ENCODE results near the gene TTC3.

TTC3 gene

DNA sequence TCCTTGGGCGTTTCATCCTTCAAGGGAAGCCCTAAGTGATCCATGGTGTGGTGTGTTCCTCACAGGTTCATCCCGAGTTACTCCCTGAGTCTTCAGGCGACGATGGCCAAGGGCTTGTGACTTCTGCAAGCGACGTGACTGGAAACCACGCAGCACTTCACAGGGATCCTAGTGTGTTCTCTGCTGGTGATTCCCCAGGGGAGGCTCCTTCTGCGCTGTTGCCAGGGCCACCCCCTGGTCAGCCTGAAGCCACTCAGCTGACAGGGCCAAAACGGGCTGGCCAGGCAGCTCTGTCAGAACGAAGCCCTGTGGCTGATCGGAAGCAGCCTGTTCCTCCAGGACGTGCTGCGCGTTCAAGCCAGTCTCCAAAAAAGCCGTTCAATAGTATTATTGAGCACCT is 122.6 kb downstream of the TTC3 start:
- H3K9me3 ChIP-seq (ENCODE audit: control insufficient read depth, insufficient read depth, low read depth, low read length), result no peaks in the 10 kb centered on the region
- H3K4me3 ChIP-seq (ENCODE audit: low read depth, low read length), result no peak overlapping the region
- peaks cover 34 to 85% of the 10 kb centered on the region in 2 experiments for H3K36me3 ChIP-seq (ENCODE audit: control insufficient read depth in 2 of 2, insufficient read depth in 1 of 2, low read length in 2 of 2)
- CTCF ChIA-PET, result no interaction called here
- POLR2A ChIA-PET, result no interaction called here
- TF ChIP-seq ZNF768 (tag by site-specific recombination; IDR thresholded peaks at IDR 0.05), result no peak
- TF ChIP-seq, protein P1, sequence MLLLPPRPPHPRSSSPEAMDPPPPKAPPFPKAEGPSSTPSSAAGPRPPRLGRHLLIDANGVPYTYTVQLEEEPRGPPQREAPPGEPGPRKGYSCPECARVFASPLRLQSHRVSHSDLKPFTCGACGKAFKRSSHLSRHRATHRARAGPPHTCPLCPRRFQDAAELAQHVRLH (tag by site-specific recombination; IDR thresholded peaks at IDR 0.05), result no peak
- no peak for TF ChIP-seq YY2 (tag by site-specific recombination; IDR thresholded peaks at IDR 0.05)
- TF ChIP-seq, protein P2, sequence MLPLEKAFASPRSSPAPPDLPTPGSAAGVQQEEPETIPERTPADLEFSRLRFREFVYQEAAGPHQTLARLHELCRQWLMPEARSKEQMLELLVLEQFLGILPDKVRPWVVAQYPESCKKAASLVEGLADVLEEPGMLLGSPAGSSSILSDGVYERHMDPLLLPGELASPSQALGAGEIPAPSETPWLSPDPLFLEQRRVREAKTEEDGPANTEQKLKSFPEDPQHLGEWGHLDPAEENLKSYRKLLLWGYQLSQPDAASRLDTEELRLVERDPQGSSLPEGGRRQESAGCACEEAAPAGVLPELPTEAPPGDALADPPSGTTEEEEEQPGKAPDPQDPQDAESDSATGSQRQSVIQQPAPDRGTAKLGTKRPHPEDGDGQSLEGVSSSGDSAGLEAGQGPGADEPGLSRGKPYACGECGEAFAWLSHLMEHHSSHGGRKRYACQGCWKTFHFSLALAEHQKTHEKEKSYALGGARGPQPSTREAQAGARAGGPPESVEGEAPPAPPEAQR (tag by site-specific recombination; IDR thresholded peaks at IDR 0.05), result no peak
- TF ChIP-seq, protein P3, sequence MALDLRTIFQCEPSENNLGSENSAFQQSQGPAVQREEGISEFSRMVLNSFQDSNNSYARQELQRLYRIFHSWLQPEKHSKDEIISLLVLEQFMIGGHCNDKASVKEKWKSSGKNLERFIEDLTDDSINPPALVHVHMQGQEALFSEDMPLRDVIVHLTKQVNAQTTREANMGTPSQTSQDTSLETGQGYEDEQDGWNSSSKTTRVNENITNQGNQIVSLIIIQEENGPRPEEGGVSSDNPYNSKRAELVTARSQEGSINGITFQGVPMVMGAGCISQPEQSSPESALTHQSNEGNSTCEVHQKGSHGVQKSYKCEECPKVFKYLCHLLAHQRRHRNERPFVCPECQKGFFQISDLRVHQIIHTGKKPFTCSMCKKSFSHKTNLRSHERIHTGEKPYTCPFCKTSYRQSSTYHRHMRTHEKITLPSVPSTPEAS (tag by site-specific recombination; IDR thresholded peaks at IDR 0.05), result no peak
- no peak overlapping the region for H3K27ac ChIP-seq (ENCODE audit: extremely low read depth, low read depth, low read length)
- H3K4me1 ChIP-seq (ENCODE audit: control insufficient read depth, insufficient read depth, low read length), result no peaks in the 10 kb centered on the region

DNA sequence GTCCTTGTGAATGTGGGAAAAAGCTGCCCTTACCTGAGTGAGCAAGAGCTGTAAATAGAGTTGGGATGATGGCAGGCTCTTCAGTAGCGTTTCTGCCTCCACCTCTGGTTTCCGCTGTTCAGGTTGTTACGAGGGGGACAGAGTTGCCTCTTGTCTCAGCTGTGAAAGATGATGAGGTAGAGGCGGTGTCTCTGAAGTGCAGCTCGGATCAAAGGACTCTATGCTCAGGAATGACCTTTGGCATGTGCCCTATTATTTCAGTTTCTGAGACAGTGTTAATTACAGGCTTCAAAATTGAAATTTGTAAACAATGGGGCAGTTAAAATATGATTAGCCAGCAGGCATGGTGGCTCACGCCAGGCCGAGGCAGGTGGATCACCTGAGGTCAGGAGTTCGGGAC is 123.8 kb downstream of the TTC3 start:
- H3K9me3 ChIP-seq (ENCODE audit: control insufficient read depth, insufficient read depth, low read depth, low read length), result no peaks in the 10 kb centered on the region
- CTCF ChIA-PET, result interaction anchor here (0.5 kb wide), 1 partner anchor 281 kb away, joined by 4 read pairs; no protein-coding TSS in a partner anchor

DNA sequence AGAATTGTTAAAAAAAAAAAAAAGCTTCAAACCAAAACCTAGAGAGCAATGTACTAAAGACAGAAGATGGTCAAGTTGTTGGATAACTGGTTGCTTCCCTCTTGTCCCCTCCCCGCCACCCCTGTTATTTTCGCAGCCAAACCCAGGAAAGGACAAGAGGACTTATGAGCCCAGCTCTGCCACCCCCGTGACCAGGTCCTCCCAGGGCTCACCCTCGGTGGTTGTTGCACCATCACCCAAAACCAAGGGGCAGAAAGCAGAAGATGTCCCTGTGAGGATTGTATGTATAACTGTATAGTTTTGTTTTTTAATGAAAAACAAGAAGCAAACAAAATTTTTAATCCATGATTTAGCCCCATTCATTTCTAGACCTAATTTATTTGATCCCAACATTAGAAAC is 124.7 kb downstream of the TTC3 start:
- Histone ChIP-seq H3K4me3 (ENCODE audit: low read depth, low read length) (no peak overlapping the region), H3K36me3 (ENCODE audit: control insufficient read depth in 2 of 2, insufficient read depth in 1 of 2, low read length in 2 of 2) (peaks cover 21 to 89% of the 10 kb centered on the region in 2 experiments), H3K27ac (ENCODE audit: extremely low read depth, low read depth, low read length) (no peak overlapping the region), H3K4me1 (ENCODE audit: control insufficient read depth, insufficient read depth, low read length) (no peaks in the 10 kb centered on the region), H3K9me3 (ENCODE audit: control insufficient read depth, insufficient read depth, low read depth, low read length) (no peaks in the 10 kb centered on the region)
- TF ChIP-seq, protein P4, sequence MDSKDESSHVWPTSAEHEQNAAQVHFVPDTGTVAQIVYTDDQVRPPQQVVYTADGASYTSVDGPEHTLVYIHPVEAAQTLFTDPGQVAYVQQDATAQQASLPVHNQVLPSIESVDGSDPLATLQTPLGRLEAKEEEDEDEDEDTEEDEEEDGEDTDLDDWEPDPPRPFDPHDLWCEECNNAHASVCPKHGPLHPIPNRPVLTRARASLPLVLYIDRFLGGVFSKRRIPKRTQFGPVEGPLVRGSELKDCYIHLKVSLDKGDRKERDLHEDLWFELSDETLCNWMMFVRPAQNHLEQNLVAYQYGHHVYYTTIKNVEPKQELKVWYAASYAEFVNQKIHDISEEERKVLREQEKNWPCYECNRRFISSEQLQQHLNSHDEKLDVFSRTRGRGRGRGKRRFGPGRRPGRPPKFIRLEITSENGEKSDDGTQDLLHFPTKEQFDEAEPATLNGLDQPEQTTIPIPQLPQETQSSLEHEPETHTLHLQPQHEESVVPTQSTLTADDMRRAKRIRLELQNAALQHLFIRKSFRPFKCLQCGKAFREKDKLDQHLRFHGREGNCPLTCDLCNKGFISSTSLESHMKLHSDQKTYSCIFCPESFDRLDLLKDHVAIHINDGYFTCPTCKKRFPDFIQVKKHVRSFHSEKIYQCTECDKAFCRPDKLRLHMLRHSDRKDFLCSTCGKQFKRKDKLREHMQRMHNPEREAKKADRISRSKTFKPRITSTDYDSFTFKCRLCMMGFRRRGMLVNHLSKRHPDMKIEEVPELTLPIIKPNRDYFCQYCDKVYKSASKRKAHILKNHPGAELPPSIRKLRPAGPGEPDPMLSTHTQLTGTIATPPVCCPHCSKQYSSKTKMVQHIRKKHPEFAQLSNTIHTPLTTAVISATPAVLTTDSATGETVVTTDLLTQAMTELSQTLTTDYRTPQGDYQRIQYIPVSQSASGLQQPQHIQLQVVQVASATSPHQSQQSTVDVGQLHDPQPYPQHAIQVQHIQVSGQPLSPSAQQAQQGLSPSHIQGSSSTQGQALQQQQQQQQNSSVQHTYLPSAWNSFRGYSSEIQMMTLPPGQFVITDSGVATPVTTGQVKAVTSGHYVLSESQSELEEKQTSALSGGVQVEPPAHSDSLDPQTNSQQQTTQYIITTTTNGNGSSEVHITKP (tag by site-specific recombination; IDR thresholded peaks at IDR 0.05), result no peak
- TF ChIP-seq ZNF473 (tag by site-specific recombination; IDR thresholded peaks at IDR 0.05), result no peak
- TF ChIP-seq, protein P5, sequence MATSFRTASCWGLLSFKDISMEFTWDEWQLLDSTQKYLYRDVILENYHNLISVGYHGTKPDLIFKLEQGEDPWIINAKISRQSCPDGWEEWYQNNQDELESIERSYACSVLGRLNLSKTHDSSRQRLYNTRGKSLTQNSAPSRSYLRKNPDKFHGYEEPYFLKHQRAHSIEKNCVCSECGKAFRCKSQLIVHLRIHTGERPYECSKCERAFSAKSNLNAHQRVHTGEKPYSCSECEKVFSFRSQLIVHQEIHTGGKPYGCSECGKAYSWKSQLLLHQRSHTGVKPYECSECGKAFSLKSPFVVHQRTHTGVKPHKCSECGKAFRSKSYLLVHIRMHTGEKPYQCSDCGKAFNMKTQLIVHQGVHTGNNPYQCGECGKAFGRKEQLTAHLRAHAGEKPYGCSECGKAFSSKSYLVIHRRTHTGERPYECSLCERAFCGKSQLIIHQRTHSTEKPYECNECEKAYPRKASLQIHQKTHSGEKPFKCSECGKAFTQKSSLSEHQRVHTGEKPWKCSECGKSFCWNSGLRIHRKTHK (tag by site-specific recombination; IDR thresholded peaks at IDR 0.05), result no peak
- ChIA-PET POLR2A (interaction anchor here (0.7 kb wide), 1 partner anchor 123 kb away, joined by 5 read pairs; no protein-coding TSS in a partner anchor), CTCF (no interaction called here)

More for the DNA sequence above, 123.8 kb downstream of the TTC3 start:
- Histone ChIP-seq H3K36me3 (ENCODE audit: control insufficient read depth in 2 of 2, insufficient read depth in 1 of 2, low read length in 2 of 2) (peaks cover 29 to 90% of the 10 kb centered on the region in 2 experiments), H3K4me1 (ENCODE audit: control insufficient read depth, insufficient read depth, low read length) (no peaks in the 10 kb centered on the region), H3K4me3 (ENCODE audit: low read depth, low read length) (no peak overlapping the region), H3K27ac (ENCODE audit: extremely low read depth, low read depth, low read length) (no peak overlapping the region)
- no peak for TF ChIP-seq ZNF121 (tag by site-specific recombination; IDR thresholded peaks at IDR 0.05)
- no peak for TF ChIP-seq ZEB2 (tag by site-specific recombination; IDR thresholded peaks at IDR 0.05)
- peak; percentile 54 for TF ChIP-seq SP7 (tag by site-specific recombination; IDR thresholded peaks at IDR 0.05)
- POLR2A ChIA-PET, result no interaction called here
